ENCODE data around the gene HAX1. TPM values are rescaled to one million over a fixed set of nuclear protein-coding genes. Genes with fewer than 3 reads are reported as not detected.
A peak's percentile ranks its signal among the peaks of the same experiment; 100 is the strongest.
"Not testable (repeated sequence)": the region's sequence is repeated elsewhere in the genome, so short reads cannot be mapped to it uniquely, and the experiment has no call there.

Gene HAX1
- total RNA-seq: 100 to 1,000 TPM; 177 to 225 TPM

DNA sequence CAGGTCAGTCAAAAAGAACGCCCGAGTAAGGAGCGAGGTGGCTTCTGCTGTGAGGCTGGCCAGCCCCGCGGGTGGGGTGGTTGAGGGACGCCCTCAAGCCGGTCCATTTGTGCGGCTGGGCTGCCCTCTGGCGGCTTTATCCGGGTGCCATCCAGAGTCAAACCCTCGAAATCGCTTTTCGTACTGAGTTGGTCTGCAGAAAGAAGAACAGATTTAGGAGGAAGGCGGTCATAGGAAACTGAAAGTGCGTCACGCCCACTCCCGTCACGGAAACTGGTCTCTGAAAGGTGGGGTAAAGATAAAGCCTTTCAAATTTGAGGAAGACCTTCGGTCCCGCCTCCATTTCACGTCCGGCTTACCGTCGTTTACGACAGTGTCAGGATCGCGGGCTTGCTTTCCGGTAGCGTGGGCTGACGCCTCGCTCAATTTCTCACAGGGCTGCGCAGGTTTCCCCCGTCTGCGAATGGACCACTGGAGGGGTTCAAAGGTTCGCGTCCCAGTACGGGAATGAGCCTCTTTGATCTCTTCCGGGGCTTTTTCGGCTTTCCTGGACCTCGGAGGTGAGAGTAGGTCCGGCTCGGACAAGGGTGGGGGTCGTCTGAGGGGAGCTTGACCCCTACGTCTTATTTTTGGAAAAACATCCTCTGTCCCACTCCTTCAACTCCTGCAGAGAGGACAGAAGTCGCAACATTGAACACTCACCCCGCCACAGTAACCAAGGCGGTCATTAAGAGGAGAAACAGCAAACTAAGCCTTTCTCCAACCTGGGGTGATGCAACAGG is at the start of gene HAX1:
HAX1 (plus strand) TSS at position 413 of the 782 bp plus-strand sequence; CDS start at position 508, 95 bp downstream.
- intact Hi-C loops (cut with DNase I, micrococcal nuclease): loop anchor here (1.0 to 5.0 kb wide), 17 partner anchors 51 to 700 kb away; partner anchors contain the start of genes RPS27 (in 2 of the 2), UBAP2L (in 1 of the 2) and UBE2Q1 (in 1 of the 2)
- Mint-ChIP-seq H3K4me1 (peaks cover 37% of the 10 kb centered on the region), H3K27me3 (no peaks in the 10 kb centered on the region), H3K9me3 (ENCODE audit: low read depth) (no peaks in the 10 kb centered on the region), H3K4me3 (peak within 1 kb of the TSS; percentile 99), H3K36me3 (ENCODE audit: low read depth) (peaks cover 58% of the 10 kb centered on the region), H3K27ac (peak within 1 kb of the TSS; percentile 99)
- ATAC-seq: peak; percentile 95
- ChIA-PET POLR2A (interaction anchor here (0.7 to 0.9 kb wide), 2 partner anchors 25 to 65 kb away, joined by 3 read pairs; no protein-coding TSS in a partner anchor), CTCF (interaction anchor here (0.6 to 4.1 kb wide), 22 partner anchors 9 to 922 kb away, joined by 3 to 27 read pairs (median 4); partner anchors contain the start of genes ATP8B2 and UBAP2L)
- DNase-seq: peak; percentile 99

DNA sequence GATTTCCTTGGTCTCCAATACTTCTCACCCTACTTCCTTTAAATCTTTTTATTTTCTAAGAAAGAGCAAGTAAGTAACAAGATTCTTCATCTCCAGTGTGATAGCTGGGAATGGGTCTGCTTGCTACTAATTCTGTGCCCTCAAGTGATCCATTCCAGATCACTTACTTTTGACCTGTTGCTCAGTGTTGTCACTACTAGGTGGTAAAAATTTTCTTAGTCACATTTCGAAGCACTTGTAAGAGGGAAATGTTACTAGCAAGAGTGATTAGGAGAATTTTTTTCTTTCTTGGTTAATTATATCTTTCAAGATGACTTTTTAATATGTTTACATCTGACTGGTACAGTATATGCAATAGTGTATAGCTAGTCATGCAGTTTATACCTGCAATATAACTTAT is 49.5 kb upstream of the HAX1 start:
- Mint-ChIP-seq H3K27ac (peak overlapping the region; percentile 100), H3K27me3 (no peaks in the 10 kb centered on the region), H3K9me3 (ENCODE audit: low read depth) (peaks cover 5% of the 10 kb centered on the region), H3K36me3 (ENCODE audit: low read depth) (peaks cover 83% of the 10 kb centered on the region), H3K4me1 (peaks cover 65% of the 10 kb centered on the region), H3K4me3 (peak overlapping the region; percentile 99)
- POLR2A ChIA-PET: interaction anchor here (0.6 kb wide), 1 partner anchor 42 kb away, joined by 3 read pairs; no protein-coding TSS in a partner anchor
- DNase-seq (no peak), ATAC-seq (no peak)
- intact Hi-C loops (cut with DNase I, micrococcal nuclease): loop anchor here in 1 of 2 experiments (2.0 to 5.0 kb wide), 3 partner anchors 20 to 914 kb away; partner anchors contain the start of gene SLC50A1
- CTCF ChIA-PET: interaction anchor here (0.6 to 1.4 kb wide), 8 partner anchors 11 to 917 kb away, joined by 3 to 5 read pairs (median 3); partner anchors contain the start of gene DPM3

DNA sequence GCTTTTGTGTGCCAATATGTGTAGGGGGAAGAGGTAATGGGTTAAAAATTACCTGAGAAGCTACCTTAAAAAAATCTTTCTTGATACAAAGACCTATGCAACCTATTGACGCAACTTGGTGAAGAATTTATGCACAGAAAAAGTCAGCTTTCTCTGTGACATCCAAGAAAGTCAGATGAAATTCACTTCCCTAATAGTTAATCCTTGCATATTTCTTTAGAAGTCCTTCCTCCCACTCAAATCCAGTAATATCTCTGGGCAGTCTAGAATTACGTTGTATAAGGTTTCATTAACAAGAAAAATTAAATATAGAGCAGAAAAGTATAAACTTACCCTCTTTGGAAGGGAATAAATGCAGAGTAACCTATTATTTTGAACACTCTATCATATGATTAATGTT is 48.8 kb upstream of the HAX1 start:
- ChIA-PET CTCF (interaction anchor here (1.1 to 1.4 kb wide), 4 partner anchors 45 to 111 kb away, joined by 3 to 5 read pairs (median 3); no protein-coding TSS in a partner anchor), POLR2A (interaction anchor here (0.6 kb wide), 1 partner anchor 741 kb away, joined by 4 read pairs; no protein-coding TSS in a partner anchor)
- Mint-ChIP-seq H3K9me3 (ENCODE audit: low read depth) (peaks cover 5% of the 10 kb centered on the region), H3K27me3 (no peaks in the 10 kb centered on the region), H3K4me3 (no peak overlapping the region), H3K4me1 (peaks cover 58% of the 10 kb centered on the region), H3K36me3 (ENCODE audit: low read depth) (peaks cover 83% of the 10 kb centered on the region), H3K27ac (peak overlapping the region; percentile 100)
- DNase-seq (no peak), ATAC-seq (no peak)
- intact Hi-C loops (cut with DNase I, micrococcal nuclease): loop anchor here in 1 of 2 experiments (2.0 to 5.0 kb wide), 3 partner anchors 19 to 914 kb away; partner anchors contain the start of gene SLC50A1

DNA sequence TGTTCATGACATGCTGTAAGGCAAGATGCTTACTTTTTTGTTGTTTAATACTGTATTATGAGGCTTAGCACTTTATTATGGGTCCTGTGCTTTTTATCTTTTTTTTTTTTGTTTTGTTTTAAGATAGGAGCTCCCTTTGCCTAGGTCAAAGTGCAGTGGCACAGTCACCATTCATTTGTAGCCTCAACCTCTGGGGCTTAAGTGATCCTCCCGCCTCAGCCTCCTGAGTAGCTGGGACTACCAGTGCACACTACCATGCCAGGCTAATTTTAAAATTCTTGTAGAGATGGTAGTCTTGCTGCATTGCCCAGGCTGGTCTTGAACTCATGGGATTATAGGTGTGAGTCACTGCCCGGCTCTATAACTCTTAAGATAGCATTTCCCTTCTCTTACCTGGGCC is 47.1 kb upstream of the HAX1 start:
- H3K4me1 Mint-ChIP-seq: peaks cover 51% of the 10 kb centered on the region
- no peak overlapping the region for H3K4me3 Mint-ChIP-seq
- POLR2A ChIA-PET: interaction anchor here (0.6 kb wide), 1 partner anchor 49 kb away, joined by 3 read pairs; no protein-coding TSS in a partner anchor
- peak overlapping the region; percentile 58 for H3K27ac Mint-ChIP-seq
- H3K9me3 Mint-ChIP-seq (ENCODE audit: low read depth): peaks cover 5% of the 10 kb centered on the region
- no peak for DNase-seq
- no peak for ATAC-seq
- CTCF ChIA-PET: interaction anchor here (1.4 kb wide), 1 partner anchor 19 kb away, joined by 3 read pairs; no protein-coding TSS in a partner anchor
- H3K27me3 Mint-ChIP-seq: no peaks in the 10 kb centered on the region
- peaks cover 77% of the 10 kb centered on the region for H3K36me3 Mint-ChIP-seq (ENCODE audit: low read depth)
- intact Hi-C loops (cut with DNase I, micrococcal nuclease): no loop called here

DNA sequence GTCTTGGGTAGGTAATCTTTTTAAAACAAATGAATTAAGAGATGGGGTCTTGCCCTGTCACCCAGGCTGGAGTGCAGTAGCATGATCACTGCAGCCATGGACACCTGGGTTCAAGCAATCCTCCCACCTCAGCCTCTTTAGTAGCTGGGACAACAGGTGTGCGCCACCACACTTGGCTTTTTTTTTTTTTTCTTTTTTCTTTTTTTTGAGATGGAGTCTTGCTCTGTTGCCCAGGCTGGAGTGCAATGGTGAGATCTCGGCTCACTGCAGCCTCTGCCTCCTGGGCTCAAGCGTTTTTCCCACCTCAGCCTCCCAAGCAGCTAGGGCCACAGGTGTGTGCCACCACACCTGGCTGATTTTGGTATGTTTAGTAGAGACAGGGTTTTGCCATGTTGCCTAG is 41.3 kb upstream of the HAX1 start:
- H3K27me3 Mint-ChIP-seq; H3K9me3 Mint-ChIP-seq (ENCODE audit: low read depth); ATAC-seq; H3K27ac Mint-ChIP-seq; DNase-seq; H3K4me3 Mint-ChIP-seq; POLR2A ChIA-PET; intact Hi-C loops (cut with DNase I, micrococcal nuclease); H3K4me1 Mint-ChIP-seq: not testable (repeated sequence)
- CTCF ChIA-PET: interaction anchor here (0.6 to 1.0 kb wide), 4 partner anchors 23 to 395 kb away, joined by 3 to 5 read pairs (median 3); no protein-coding TSS in a partner anchor
- peaks cover 68% of the 10 kb centered on the region for H3K36me3 Mint-ChIP-seq (ENCODE audit: low read depth)

DNA sequence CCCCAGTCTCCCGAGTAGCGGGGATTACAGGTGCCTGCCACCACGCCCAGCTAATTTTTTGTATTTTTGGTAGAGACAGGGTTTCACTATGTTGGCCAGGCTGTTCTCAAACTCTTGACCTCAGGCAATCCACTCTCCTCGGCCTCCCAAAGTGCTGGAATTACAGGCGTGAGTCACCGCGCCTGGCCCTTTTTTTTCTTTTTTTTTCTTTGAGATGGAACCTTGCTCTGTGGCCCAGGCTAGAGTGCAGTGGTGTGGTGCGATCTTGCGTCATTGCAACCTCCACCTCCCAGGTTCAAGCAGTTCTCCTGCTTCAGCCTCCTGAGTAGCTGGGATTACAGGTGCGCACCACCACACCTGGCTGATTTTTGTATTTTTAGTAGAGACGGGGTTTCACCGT is 39.3 kb upstream of the HAX1 start:
- H3K4me3 Mint-ChIP-seq; POLR2A ChIA-PET; ATAC-seq; H3K4me1 Mint-ChIP-seq; CTCF ChIA-PET; H3K27me3 Mint-ChIP-seq; H3K27ac Mint-ChIP-seq; intact Hi-C loops (cut with DNase I, micrococcal nuclease); DNase-seq; H3K9me3 Mint-ChIP-seq (ENCODE audit: low read depth): not testable (repeated sequence)
- peaks cover 69% of the 10 kb centered on the region for H3K36me3 Mint-ChIP-seq (ENCODE audit: low read depth)

DNA sequence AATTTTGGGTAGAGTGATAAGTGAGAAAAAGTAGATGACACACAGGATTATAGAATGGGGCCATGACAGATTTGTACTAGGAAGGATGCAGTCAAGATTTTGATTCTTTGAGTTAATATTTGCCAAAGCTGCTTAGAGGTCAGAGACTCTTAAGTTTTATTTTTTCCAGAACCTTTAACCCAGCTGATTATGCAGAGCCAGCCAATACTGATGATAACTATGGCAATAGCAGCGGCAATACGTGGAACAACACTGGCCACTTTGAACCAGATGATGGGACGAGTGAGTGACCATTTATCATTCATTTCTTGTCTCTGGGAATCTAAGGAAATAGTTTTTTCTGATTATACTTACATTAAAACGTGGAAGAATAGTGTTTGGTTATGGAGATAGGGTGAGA is 35.6 kb upstream of the HAX1 start:
- Mint-ChIP-seq H3K4me3 (no peak overlapping the region), H3K27me3 (no peaks in the 10 kb centered on the region), H3K36me3 (ENCODE audit: low read depth) (peaks cover 64% of the 10 kb centered on the region), H3K27ac (peak overlapping the region; percentile 17), H3K9me3 (ENCODE audit: low read depth) (no peaks in the 10 kb centered on the region), H3K4me1 (peaks cover 27% of the 10 kb centered on the region)
- intact Hi-C loops (cut with DNase I, micrococcal nuclease): loop anchor here in 1 of 2 experiments (1.0 kb wide), 1 partner anchor 9 kb away; no protein-coding TSS in a partner anchor
- CTCF ChIA-PET: no interaction called here
- no peak for ATAC-seq
- DNase-seq: no peak
- POLR2A ChIA-PET: no interaction called here

DNA sequence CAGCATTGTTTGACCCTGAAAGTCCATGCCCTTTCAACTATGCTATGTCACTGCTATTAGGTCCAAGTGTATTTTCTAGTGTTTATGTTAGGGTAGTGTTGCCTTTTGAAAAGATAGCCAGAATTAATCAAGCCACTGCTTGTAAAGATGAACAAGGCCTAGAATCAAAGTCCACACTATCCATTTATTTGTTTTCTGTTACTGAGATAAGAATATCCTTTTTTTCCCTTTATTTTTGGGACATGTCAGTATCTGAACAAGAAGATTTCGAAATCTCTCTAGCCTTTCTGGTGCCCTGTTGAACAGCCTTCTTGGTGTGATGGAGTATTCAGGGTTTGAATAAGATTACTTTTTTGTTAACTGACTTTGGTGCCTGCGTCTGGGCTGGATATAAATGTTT is 35.0 kb upstream of the HAX1 start:
- ChIA-PET POLR2A (no interaction called here), CTCF (interaction anchor here (1.2 kb wide), 1 partner anchor 11 kb away, joined by 3 read pairs; no protein-coding TSS in a partner anchor)
- no peak for DNase-seq
- no peak for ATAC-seq
- intact Hi-C loops (cut with DNase I, micrococcal nuclease): loop anchor here in 1 of 2 experiments (1.0 kb wide), 1 partner anchor 9 kb away; no protein-coding TSS in a partner anchor
- Mint-ChIP-seq H3K36me3 (ENCODE audit: low read depth) (peaks cover 65% of the 10 kb centered on the region), H3K4me3 (no peak overlapping the region), H3K27me3 (no peaks in the 10 kb centered on the region), H3K9me3 (ENCODE audit: low read depth) (no peaks in the 10 kb centered on the region), H3K4me1 (peaks cover 32% of the 10 kb centered on the region), H3K27ac (no peak overlapping the region)

DNA sequence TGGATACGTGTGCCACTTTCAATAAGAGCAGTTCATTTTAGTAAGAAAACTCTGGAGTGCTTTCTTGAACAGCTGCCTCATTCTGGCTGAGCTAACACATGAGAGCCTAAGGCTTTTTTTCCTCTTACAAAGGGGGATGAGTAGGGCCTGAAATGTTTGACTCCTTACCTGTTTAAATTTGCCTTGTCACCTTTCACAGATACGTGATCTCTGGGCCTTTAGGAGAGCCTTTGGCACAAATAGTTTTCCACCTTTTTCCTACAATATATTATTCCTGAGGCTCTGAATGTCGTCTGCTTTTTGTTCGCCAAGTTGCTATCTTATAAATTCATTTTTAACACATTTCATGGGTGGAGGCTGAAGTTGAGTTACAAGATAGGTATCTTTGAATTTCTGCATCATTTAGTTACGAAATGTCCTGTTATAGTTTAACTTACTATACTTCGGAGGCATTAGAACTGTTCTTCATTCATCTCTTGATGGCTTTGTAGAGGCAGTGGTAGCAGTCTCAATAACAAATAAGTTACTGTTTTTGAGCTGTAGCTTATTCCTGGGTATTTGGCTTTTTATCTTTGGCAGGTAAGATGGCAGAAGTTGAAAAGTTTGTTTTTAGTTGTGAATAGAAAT is 34.4 kb upstream of the HAX1 start:
- intact Hi-C loops (cut with DNase I, micrococcal nuclease): loop anchor here in 1 of 2 experiments (1.0 kb wide), 1 partner anchor 8 kb away; no protein-coding TSS in a partner anchor
- H3K36me3 Mint-ChIP-seq (ENCODE audit: low read depth): peaks cover 71% of the 10 kb centered on the region
- no peak for ATAC-seq
- no peaks in the 10 kb centered on the region for H3K27me3 Mint-ChIP-seq
- no peak overlapping the region for H3K4me3 Mint-ChIP-seq
- H3K4me1 Mint-ChIP-seq: peaks cover 34% of the 10 kb centered on the region
- ChIA-PET POLR2A (interaction anchor here (0.6 kb wide), 1 partner anchor 22 kb away, joined by 3 read pairs; no protein-coding TSS in a partner anchor), CTCF (interaction anchor here (1.2 to 1.3 kb wide), 2 partner anchors 10 to 38 kb away, joined by 3 to 4 read pairs; no protein-coding TSS in a partner anchor)
- DNase-seq: no peak
- H3K27ac Mint-ChIP-seq: peak overlapping the region; percentile 77
- H3K9me3 Mint-ChIP-seq (ENCODE audit: low read depth): no peaks in the 10 kb centered on the region

DNA sequence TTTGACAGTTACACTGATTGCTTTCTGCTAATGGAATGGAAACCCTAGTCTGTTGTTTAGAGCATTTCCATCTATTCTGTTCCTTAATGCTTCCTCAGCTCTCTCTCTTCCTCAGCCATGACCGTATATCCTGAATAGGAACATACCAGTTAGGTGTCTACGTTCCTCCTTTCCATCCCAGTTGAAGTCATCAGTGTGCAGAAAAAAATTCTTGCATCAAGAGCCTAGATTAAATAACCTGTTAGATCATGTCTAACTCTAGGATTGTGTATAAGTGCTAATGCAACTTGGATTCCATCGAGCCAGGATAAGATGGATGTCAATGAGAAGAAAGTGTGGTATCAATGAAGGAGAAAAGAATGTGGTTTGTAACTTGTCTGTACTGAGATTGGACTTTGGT is 32.9 kb upstream of the HAX1 start:
- ATAC-seq (no peak), DNase-seq (no peak)
- no peaks in the 10 kb centered on the region for H3K9me3 Mint-ChIP-seq (ENCODE audit: low read depth)
- peak overlapping the region; percentile 64 for H3K27ac Mint-ChIP-seq
- intact Hi-C loops (cut with DNase I, micrococcal nuclease): no loop called here
- H3K4me1 Mint-ChIP-seq: peaks cover 34% of the 10 kb centered on the region
- H3K36me3 Mint-ChIP-seq (ENCODE audit: low read depth): peaks cover 77% of the 10 kb centered on the region
- POLR2A ChIA-PET: no interaction called here
- no peaks in the 10 kb centered on the region for H3K27me3 Mint-ChIP-seq
- CTCF ChIA-PET: interaction anchor here (1.0 kb wide), 1 partner anchor 40 kb away, joined by 3 read pairs; no protein-coding TSS in a partner anchor
- no peak overlapping the region for H3K4me3 Mint-ChIP-seq
